NAMALWA (cell line): ENCODE data around the gene SACS.
A peak's percentile ranks its signal among the peaks of the same experiment; 100 is the strongest.

Experiments used
- DNase-seq: peaks from one replicate; pipeline ENCODE4 v3.0.0-alpha.2; 2015; ENCODE audit warnings: low spot score

SACS gene

GRCh38 chr13:23433171-23434153, at the start of gene SACS:
Gene SACS, minus strand, starts transcription at chr13:23433702. Its CDS starts 22,463 bp downstream, at chr13:23411239.
- no peak for DNase-seq

GRCh38 chr13:23480324-23480723, 46.8 kb upstream of the SACS start:
- DNase-seq = no peak

GRCh38 chr13:23477101-23477500, 43.6 kb upstream of the SACS start:
- DNase-seq = no peak

GRCh38 chr13:23473221-23473620, 39.7 kb upstream of the SACS start:
- no peak for DNase-seq

- no peak for DNase-seq
Observed at GRCh38 chr13:23472189-23472588, 38.7 kb upstream of the SACS start.

GRCh38 chr13:23470790-23471614, 37.5 kb upstream of the SACS start:
- DNase-seq = no peak

GRCh38 chr13:23469951-23470421, 36.5 kb upstream of the SACS start:
- DNase-seq = no peak

GRCh38 chr13:23468811-23469210, 35.3 kb upstream of the SACS start:
- no peak for DNase-seq

GRCh38 chr13:23467932-23468278, 34.4 kb upstream of the SACS start:
- DNase-seq = no peak

GRCh38 chr13:23467048-23467931, 33.8 kb upstream of the SACS start:
- no peak for DNase-seq

GRCh38 chr13:23466144-23467002, 32.9 kb upstream of the SACS start:
- DNase-seq = peak; percentile 22

- DNase-seq = no peak
Observed at GRCh38 chr13:23463661-23464060, 30.2 kb upstream of the SACS start.

GRCh38 chr13:23462815-23463559, 29.5 kb upstream of the SACS start:
- no peak for DNase-seq

- DNase-seq = no peak
Observed at GRCh38 chr13:23461544-23461943, 28.0 kb upstream of the SACS start.

GRCh38 chr13:23460921-23461320, 27.4 kb upstream of the SACS start:
- DNase-seq = no peak

GRCh38 chr13:23460309-23460708, 26.8 kb upstream of the SACS start:
- DNase-seq = no peak

- DNase-seq = no peak
Observed at GRCh38 chr13:23458989-23459388, 25.5 kb upstream of the SACS start.

- no peak for DNase-seq
Observed at GRCh38 chr13:23456437-23457210, 23.1 kb upstream of the SACS start.
